HG02840 (cell line): ENCODE results near the gene AGBL4.

Source experiments
- ATAC-seq: cut with Tn5 transposase; IDR thresholded peaks from one replicate; pipeline ENCODE4 v1.9.1; 2021; ENCODE audit warnings: mild to moderate bottlenecking, moderate library complexity, moderate number of reproducible peaks; ENCODE audit not compliant: unreplicated experiment, low FRiP score

AGBL4 gene

GRCh38 chr1:48917901-48918603, 1105.7 kb downstream of the AGBL4 start:
- ATAC-seq: no peak

GRCh38 chr1:48917070-48917454, 1106.7 kb downstream of the AGBL4 start:
- ATAC-seq: no peak

DNA sequence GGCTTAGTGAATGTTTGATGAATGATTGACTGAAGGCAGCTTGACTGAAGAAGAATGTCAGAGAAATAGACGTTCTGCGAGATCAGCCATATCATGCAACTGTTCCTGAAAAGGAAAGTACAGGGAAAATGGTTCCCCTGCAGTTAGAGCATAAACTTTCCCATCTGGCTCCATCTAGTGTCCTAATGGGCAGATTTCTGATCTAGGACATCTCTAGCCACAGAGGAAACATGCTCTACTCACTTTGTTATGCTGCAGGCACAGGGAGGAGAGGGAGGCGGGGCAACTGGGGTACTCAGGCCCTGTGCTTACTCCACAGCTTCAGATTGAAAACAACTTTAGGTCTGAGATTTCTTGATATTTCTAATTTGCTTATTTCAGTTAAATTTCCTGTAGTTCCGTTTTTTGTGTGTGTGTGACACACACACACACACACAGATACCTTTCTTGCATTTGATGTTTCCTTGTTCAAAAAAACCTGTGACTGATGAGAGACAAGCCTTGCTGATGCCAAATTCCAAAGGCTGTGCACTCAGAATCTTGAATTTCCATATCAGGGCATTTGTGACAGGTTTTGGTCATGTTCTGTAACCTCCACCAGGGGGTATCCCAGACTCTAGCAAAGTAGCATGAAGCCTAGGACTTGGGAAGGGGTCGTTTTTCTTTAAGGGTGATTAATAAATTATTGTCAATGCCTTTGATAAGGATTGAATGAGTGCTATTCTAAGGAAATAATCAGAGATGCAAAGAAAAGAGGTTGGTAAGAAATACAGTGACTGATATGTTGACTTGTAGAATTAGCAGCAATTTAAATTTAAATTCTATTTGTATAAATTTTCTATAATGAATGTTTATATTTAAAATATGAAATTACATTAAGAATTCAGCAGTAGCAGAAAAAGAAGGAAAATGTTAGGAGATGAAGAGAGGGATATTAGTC, 1107.4 kb downstream of the AGBL4 start:
- ATAC-seq: no peak

DNA sequence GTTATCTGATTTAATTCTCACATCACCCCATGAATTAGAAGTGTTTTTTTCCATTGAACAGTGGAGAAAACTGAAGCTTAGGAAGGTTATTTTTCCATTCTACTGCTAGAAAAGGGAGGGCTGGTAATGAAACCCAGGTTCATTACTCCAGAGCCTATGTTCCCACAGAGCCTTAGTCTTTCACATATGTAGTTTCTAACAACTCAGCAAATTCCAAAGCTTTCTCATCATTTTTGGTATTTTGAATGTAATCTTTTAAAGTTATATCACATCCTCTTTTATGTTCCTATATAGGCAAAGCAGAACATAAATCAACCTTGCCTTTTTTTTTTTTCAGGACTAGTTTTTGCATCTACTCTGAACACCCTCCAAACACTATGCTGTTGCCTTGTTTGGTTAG, 1115.1 kb downstream of the AGBL4 start:
- no peak for ATAC-seq

DNA sequence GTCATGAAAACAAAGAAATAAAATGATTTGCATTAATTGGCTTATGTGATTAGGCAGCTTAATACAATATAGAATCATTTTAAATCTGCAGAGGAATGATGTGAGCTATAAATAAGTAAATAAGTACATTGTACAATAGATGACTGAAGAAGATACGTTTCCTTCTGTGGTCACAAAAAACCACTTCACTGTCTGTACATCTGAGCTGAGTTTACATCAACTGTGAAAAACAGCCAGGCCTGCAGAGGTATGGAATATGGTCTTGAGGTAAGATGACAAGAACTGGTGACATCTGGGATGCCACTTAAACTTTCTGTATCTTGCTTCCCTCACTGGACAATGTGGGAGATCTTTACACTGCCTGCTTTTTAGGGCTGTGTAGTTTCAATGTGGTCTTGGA, 1117.0 kb downstream of the AGBL4 start:
- no peak for ATAC-seq

DNA sequence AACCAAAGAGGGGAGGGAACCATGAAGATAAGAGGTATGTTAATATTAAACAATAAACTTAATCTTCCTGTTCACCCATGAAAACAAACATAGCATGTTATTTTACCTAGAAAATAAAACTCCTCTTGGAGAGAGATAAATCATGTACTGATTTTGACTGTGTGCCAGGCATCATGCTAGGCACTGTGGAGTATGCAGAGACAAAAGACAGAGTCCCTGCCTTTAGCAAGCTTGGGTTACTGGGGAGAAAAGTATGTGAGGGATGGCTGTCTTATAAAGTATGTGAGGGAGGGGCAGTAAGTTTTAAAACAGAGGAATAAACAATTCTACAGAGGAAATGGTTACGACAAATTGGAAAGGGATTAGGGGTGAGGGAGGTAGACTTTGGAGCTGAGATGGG, 1117.6 kb downstream of the AGBL4 start:
- ATAC-seq: no peak

GRCh38 chr1:48903291-48903690, 1120.5 kb downstream of the AGBL4 start:
- no peak for ATAC-seq

DNA sequence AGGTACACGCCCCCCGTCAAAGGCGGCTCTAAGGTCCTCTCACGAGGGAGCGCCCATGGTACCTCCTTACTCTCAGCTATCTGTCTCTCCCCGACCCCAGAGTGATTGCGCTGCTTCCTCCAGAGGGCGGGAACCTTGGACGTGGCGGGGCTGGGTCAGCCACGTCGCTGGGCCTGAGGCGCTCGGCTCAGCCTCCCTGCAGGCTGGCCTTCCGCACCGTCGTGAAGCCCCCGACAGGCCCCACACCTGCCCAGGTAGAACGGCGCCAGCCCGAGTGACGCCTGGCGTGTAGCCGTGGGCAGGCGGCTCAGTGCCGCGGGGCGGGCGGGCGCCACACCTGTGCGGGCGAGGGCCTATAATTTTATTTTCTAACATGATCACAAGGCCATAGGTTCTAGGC, 1124.9 kb downstream of the AGBL4 start:
- no peak for ATAC-seq

- no peak for ATAC-seq
Measured at GRCh38 chr1:48889615-48890014, 1134.1 kb downstream of the AGBL4 start.

- ATAC-seq: no peak
Measured at GRCh38 chr1:48889082-48889481, 1134.7 kb downstream of the AGBL4 start.

DNA sequence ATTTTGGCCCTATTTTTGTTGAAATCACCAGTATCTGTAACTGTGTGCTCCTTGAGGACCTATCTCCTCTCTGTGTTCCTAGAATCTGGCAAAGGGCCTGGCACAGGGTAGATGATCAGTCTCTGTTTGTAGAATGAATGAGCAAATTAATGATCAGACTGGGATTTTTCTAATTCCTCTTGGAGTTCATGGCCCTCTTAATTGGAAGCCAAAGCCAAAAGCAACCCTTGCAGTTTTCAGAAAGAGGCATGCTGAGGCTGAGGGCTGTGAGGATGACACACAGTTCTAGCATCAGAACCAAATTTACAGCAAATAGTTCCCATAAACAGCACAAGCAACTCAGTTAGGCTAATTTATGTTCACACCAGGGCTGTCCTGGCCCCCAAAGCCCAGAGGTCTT, 1136.0 kb downstream of the AGBL4 start:
- ATAC-seq: no peak

DNA sequence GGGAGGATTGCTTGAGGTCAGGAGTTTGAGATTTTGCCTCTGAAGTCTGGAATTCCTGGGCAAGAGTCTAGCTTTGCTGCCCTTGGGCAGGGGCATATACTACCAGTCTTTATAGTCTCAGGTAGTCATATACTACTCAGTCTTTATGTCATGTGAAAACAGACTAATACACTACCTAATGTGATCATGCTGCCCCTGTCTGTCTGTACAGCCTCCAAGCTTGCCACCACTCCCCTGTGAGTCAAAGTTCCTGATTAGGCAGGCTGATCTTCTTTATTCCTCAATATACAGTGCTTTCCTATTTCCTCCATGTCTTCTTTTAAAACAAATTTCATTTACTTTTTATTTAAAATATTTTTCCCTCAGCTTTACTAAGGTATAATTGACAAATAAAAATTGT, 1141.7 kb downstream of the AGBL4 start:
- no peak for ATAC-seq

- no peak for ATAC-seq
Measured at GRCh38 chr1:48878191-48878940, 1145.4 kb downstream of the AGBL4 start.

- no peak for ATAC-seq
Measured at GRCh38 chr1:48876330-48876785, 1147.4 kb downstream of the AGBL4 start.

- no peak for ATAC-seq
Measured at GRCh38 chr1:48875552-48876329, 1148.0 kb downstream of the AGBL4 start.

DNA sequence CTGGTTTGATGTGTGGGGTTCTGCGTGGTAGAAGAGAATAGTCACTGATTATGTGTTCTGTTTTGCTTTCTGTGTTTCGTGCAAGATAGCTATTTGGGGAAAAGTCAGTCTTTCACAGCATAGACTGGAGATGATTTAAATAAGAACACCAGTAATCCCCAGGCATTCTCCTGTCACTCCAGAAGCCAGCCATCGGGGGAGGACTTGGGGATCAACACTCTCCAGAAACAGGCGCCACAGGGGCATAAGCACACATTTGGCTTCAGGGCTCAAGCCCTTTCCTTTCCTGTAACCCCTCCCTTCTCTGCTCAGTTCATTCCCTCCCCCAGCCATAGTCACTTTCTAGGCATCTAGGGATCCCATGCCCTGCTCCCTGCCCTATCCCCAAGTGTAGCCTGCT, 1149.8 kb downstream of the AGBL4 start:
- ATAC-seq: no peak

- no peak for ATAC-seq
Measured at GRCh38 chr1:48870596-48870995, 1153.2 kb downstream of the AGBL4 start.

DNA sequence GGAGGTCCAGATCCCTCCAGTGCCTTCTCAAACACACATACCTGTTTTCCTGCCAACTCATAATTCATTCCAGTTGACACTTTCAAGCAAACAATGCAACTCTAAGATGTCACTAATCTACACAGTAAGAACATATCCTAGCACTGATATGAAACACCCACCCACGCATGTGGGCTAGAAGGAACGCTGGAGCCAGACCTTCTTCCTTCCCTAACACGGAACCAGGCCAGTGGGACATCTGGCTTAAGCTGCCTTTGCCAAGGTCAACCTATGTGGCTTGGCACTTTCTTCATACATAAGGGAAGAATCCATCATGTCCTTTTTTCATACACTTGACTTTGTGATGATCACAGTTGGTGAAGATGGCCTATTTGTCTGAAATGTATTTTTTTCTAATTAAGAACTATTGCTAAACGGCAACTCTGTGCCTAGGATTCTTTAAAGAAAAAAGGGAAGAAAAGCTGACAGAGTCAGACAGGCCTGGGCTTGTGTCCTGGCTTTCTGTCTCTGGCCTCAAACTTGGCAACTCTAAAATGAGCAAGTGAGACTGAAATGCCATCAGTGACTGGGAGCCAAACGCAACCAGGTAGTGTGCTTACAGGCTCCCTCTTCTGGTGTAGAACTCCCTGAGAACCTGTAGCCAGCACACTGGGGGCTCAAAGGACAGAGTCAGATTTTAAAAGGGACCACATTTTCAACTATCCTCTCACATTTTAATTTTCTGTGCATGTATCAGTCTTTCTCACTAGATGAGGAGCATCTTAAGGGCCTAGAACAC, 1154.4 kb downstream of the AGBL4 start:
- no peak for ATAC-seq

GRCh38 chr1:48864913-48865312, 1158.8 kb downstream of the AGBL4 start:
- no peak for ATAC-seq
